NCI-H69 (cell line): ENCODE results near the gene PRKAR2B.

Source experiments
- DNase-seq: peaks from one replicate; lab custom pipeline; 2025; lab: John Stamatoyannopoulos, UW

The PRKAR2B gene

DNA sequence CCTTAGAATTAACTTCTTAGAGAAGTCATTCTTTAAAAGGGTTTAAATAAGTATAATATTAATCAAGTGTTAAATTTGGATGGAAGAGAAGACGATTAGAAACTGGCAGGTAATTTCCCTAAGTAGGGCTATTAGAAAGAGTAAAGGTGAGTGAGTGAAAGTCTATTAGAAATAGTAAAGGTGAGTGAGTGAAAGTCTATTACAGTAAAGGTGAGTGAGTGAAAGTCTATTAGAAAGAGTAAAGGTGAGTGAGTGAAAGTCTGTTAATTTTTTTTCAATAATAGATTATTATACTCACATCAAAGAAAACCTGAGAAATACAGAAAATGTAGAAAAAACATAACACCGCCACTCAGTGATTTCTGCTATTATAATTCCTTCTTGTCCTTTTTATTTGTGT lies 113.5 kb downstream of the PRKAR2B start:
- no peak for DNase-seq

DNA sequence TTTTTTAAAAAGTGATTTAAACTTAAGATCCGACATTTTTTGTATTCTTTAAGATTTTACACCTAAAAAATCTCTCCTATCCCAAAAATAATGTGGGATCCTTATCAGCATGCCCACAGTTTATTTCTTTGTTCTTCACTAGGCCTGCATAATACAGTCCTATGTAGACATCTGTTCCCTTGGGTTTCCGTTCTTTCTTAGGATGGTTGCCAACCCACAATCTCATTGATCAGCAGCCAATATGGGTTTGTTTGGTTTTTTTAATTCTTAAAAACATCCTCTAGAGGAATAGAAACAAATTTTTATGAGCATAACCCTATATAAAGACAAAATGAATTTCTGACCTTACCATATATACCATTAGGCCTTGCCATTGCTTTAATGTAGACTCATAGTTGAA lies 115.9 kb downstream of the PRKAR2B start:
- no peak for DNase-seq

DNA sequence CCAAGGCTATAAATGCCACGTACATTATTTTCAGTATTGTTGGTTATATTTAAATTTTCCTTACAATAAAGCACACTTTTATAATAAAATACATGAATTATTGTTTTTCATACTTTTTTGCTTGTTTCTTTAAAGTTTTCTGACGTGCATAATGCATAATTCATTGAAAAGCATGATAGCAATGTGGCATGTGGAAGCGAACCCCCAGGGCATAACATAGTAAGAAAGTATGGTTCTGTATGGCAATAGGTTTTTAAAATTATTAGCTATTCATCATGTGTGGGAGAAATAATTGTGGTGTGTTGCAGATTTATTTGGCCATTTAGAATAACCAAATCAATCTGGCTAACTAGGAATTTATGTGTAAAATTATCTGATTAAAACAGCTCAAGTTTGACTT lies 116.9 kb downstream of the PRKAR2B start:
- DNase-seq, result no peak

DNA sequence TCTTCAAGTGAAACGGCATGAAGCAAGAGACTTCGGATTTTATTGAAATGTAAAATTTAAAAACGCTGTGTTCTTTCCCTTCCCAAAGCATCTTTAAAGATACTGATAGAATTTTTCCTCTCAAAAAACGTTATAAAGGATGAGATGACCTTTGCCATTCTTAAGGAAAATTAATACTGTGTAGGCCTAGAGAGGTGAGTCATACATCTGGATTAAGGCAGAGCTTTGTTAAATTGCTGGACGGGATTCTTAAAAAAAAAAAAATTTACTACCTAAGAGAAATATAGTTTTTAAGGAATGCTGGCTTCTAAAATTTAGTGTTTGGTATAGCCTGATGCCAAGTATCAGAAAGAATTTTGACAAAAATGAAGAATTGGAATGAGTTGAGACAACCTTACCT lies 118.0 kb downstream of the PRKAR2B start:
- no peak for DNase-seq

DNA sequence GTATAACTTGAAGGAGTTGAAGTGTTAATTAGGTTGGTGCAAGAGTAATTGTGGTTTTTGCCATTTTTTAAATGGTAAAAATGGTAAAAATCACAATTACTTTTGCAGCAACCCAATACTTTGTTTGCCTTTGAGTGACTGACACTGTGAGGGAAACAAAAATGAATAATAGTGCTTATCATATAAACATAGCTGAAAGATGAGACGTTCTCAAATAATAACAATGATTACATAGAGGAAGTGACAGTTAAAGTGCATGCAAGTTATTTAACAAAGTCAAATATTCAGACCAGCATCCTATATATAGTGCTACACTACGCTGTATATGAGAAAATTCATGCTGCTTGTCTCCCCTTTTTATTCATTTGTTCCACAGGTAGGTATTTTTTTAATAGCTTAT lies 119.6 kb downstream of the PRKAR2B start:
- no peak for DNase-seq

DNA sequence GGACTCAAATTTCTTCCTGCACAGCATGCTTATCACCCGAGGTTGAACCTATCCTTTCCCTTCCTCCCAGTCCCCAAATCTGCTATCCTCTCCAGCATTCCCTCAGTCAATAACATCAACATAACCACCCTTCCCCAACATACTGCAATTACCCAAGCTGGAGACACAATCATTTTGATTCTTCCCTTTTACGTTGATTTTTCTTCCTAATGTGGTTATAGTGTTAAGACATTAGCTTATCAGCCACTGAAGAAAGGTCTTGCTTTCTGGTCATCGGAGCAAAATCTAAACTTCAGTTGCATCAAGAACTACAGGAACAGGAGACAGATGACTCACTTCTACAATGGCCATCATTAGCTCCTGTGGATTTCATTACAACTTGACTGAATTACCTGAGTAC lies 120.8 kb downstream of the PRKAR2B start:
- DNase-seq, result peak; percentile 6

DNA sequence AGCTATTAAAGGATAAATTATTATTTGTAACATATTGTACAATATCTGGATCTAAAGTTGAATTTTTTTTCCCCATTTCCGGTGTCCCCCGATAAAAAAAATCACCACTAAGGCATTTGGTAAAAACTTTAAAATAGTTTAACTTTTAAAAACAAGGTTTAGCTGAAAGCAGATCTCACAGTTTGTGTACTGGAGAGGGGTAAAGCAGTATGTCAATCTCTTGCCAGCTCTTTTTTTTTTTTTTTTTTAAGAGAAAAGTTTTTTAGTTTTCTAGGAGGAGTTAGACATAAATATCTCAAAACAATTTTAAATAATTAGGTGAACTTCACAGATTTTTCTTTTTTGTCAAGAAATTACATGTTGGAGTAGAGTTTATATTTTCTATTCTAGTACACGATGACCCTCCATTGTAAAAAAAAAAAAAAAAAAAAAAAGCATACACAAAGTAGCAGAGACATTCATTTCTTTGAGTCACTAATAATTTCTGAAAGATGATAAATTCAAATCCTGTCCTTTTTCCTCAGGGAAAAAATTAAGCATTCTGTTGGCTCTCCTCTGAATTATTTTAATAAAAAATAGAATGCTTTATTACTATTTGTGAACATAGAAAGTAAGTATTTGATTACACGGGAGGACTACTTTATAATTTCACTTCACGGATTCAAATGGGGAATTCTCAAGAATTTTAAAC lies 122.4 kb downstream of the PRKAR2B start:
- DNase-seq, result no peak

DNA sequence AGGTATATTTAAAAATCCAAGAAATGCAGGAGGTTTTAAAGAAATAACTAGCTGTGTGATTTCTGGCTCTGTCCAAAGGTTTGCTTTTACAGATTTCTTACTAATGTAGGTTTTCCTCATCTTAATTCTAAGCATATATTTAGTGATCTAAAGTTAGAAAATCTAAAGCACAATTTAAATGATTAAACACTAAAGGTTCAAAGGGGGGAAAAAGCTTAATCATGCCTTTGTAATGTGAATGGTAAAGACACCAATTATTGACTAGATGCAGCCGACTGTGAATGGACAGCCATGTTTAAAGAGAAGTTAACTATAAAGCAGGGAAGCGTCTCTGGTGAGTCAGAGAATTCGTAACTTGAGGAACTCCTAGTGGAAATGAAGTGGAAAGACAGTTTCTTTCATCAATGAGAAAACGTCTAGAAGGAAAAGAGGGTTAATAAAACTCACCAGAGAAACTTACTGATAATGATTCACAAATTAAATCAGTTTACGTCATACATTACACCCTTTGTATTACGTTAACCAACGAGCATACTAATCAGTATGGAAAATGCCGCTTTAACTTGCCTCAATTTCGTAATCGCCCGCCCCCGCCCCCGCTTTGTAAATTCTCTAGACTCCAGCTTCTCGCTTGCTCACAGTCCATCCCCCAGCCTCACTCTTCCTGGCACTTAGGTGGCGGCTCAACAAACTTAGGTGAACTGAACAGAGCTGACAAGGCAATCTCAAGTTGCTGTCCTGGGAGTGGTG lies 123.2 kb downstream of the PRKAR2B start:
- DNase-seq, result peak; percentile 69

DNA sequence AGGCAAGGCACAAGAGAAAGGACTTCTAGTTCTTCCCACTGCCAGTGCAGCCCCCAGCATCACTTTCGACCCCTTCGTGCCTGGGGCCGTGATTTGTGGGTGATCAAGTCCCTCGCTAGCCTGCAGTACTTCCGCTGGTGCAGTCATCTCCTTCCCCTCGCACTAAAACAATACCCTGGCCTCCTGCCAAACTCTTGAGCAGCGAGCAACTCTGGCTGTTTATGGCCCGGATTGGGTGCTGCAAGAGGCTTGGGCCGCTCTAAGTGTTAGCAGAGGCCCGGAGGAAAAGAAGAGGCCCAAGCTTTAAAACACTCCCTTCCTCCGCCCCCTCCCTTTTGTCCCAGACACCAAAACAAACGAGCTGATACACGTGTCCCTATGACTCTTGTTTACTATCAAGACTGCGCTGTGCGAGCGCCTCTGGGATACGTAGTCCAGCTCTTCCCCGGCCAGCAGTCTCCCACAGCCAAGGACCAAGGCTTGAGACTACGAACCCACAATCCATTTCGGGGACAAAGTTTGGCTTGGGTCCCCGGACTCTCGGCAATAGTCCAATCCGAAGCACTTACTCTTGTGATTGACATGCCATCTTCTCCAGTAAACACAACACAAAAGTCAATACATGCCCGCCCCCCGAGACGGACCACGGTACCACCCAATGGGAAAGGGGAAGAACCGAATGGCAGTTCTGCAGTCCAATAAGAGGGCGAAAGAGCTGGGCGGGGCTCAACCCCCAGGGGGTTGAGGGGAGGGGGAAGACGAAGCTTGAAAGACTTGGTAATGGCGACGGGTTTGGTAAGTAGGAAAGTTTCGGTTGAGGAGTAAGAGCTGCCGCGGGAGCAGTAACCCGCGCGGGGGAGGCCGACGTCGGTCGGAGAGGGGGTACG lies 124.0 kb downstream of the PRKAR2B start, which contains the start of gene HBP1:
Gene HBP1 (plus strand): TSS at position 771 of the 887 bp plus-strand sequence. CDS start 10,891 bp downstream, outside the sequence.
- peak; percentile 100 for DNase-seq

DNA sequence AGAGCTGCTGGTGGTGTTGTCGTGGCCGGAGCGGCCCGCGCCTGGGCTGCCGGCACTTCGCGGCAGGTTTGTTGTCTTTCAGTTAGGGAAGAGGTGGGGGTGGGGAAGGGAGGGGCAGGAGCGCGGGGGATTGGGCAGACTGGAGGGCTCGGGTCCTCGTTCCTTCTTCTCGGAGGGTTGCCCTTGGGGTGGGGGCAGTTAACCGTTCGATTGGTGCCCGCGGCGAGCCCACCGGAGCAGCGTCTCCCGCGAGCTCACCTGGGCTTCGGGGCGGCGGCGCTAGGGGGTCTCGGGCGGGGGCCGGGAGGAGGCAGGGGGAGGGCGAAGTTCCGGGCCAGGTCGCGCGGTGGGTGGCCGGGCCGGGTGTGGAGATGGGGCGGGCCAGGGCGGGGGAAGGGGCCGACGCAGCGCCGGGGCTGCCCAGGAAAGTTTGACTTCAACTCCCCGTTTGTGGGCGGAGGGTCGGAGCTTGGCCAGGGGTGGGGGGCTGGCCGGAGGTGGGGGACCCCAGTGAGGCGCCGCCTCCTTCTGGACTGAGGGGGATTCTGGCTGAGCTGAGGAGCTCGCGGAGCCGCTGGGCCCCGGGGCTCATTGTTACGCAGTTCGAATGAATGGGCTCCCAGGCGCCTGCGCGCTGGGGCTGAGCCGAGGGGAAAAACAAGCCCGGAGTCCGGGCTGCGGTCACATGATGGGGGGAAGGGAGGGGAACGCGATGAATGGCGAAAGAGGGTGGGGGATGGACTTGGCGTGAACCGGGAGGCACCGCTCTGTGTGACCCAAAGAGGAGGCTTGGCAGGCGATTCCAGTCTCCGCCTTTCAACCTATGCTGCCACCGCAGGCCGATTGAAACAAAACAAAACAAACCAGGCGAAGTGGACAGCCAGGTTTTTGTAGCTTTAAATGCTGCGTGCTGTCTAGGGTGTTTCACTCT lies 124.9 kb downstream of the PRKAR2B start:
- DNase-seq, result peak; percentile 98

DNA sequence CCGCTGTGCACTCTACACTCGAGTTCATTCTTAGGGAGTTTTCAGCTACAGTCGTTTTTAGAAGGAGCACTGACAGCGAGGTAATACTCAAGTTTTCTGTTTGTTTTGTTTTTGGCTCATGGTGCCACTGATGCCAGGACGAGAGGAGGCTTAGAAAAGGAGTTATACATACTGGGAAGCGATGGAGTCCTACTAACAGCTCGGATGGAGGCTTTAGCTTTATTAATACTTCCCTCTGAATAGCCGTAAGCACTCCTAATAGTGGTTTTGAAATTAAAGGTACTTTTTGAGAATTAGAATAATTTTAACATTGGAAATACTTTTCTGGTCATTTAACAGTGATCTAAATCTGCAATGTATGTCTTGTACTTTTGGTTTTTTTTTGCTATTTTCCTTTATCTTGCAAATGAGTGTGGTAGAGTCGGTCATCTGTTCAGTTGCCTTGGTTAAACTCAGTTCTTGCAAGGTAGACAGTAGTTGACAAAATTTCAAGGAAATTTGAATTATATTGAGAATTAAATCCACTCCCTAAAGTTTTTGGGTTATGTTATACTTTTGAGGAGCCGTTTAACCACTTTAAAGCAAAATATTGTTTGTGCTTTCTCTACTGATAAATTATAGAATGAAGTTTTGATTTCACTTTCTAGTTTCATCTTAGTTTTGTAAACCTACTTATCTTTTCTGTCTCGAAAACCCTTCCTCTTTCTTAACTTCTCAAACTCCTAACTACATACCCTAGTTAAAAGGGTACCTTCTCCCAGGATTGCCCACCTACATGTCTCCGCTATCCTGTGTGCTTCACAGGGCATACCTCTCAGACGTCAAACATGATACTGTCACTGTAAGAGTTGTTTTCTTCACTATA lies 125.8 kb downstream of the PRKAR2B start:
- DNase-seq, result peak; percentile 6

DNA sequence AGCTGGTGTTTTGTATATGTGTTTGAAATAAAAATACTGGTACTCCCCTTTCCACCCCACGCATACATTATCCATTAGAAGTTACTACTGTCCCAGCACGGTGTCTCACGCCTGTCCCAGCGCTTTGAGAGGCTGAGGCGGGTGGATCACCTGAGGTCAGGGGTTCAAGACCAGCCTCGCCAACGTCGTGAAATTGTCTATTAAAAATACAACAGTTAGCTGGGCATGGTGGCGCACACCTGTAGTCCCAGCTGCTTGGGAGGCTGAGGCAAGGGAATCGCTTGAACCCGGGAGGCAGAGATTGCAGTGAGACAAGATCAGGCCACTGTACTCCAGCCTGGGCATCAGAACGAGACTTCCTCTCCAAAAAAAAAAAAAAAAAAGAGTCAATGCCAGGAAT lies 127.0 kb downstream of the PRKAR2B start:
- DNase-seq, result no peak

DNA sequence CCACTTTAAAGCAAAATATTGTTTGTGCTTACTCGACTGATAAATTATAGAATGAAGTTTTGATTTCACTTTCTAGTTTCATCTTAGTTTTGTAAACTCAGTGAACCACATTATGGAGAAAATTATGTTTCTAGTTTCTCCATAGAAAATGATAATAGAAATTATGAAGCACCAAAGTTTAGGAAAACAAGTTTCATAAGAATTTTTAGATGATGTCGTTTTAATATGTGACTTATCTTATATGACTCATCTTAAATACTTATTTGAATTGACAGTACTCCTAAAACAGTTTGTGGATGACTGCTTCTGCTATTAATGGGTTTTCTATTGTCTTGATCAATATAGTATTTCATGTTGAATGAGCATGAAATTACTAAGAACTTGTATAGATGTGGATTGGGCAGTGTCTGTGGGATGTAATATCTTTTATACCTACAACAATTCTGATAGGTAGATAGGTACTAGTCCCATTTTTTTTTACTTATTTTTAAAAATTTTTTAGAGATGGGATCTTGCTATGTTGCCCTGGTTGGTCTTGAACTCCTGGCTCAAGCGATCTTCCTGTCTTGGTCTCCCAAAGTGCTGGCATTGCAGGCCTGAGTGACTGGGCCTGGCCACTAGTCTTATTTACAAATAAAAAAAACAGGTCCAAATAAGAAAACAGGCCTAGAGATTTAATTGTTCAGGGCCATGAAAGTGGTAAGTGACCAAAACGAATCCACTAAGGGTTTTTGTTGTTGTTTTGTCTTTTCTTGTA lies 127.9 kb downstream of the PRKAR2B start:
- DNase-seq, result no peak

DNA sequence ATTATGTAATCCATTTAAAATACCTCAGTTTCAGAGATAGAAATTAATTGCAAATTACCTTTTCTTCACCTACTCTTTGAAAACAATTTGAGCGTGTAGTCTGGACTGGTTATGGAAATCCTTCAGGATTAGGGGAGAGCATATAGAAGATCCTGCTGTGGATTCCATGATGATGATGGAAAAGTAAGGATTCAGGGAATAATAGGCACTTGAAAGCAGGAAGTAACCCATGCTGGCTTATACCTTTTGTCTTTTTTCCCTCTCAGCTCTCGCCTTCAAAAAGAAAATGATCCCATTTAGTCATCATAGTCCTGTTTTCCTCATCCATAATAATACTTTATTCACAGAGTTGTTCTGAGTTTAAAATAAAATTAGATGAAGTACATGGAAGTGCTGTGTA lies 128.7 kb downstream of the PRKAR2B start:
- no peak for DNase-seq

DNA sequence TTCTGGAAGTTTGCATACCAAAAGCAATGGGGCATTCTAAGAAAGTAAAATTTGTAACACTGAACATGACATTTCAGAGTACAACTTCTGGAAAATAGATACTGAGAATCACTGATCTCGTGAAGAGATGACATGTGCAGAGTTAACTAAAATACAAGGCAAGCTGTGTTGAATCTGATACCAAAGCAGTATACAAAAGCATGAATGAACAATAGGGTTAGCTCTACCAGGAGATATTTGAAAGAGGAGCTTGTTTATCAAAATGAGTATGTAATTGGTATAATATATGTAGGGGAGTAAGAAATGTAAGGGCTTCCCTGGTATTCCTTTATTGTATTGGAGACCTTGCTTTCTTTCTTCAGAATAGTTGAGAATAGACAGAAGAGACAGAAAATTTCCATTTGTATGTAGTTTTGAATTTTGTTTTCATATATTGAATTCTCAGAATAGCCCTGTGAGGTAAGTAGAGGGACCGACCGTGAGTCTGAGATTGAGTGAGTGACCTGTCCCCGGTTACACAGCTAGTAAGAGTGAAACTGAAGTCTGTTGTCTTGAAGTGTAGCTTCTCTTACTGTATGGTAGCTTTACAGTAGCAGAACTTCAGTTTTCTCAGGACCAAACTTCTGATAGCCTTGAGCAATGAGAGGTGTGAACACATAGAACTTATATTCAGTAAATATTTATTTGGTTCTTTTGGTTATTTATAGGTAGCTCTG lies 129.3 kb downstream of the PRKAR2B start:
- DNase-seq, result no peak

DNA sequence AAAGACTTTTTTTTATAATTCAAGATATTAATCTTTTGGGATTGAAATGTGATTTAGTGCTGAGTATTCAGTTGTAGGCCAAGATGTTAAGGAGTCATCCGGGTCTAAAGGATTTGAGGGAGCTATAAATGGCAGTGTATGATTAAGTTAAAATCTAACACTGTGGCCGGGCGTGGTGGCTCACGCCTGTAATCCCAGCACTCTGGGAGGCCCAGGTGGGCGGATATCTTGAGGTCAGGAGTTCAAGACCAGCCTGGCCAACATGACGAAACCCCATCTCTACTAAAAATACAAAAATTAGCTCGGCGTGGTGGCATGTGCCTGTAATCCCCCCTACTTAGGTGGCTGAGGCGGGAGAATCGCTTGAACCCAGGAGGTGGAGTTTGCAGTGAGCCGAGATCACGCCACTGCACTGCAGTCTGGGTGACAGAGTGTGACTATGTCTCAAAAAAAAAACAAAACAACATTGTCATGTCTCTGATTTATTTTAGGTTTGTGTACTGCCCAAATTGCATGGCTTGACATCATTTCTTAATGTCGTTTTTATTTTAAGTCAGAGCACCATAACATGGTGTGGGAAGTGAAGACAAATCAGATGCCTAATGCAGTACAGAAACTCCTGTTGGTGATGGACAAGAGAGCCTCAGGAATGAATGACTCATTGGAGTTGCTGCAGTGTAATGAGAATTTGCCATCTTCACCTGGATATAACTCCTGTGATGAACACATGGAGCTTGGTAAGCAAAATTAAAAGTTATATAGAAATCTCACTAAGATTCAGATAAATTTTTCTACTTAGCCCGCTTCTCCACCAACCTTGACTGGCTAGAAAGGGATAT lies 135.0 kb downstream of the PRKAR2B start:
- no peak for DNase-seq

DNA sequence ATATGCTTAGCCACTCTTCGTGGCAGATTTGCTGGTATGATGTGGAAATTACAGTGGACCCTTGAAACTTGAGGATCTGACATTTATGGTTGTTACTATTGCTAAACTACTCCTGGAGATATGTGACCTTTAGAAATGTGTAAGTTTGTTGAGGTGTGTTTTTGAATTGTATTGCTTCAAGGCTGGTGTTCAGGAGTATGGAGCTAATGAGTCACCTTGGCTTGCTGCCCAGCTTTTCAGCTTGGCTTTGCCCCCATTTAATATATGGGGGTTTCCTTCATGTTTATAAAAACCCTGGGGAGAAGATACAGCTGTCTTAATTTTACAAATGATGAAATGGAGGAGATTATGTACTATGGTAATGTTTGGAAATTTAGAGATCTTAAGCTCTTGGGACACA lies 135.9 kb downstream of the PRKAR2B start:
- peak; percentile 71 for DNase-seq

DNA sequence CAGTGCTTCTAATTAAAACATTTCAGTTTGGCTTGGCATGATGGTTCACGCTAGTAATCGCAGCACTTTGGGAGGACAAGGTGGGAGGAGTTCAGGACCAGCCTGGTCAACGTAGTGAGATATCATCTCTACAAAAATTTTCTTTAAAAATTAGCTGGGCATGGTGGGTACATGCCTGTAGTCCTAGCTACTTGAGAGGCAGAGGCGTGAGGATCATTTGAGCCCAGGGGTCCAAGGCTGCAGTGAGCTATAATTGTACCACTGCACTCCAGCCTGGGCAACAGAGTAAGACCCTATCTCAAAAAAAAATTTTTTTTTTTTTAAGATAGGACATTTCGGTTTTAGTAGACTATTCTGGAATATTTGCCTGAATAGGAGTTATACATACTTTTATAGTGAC lies 136.7 kb downstream of the PRKAR2B start:
- no peak for DNase-seq
